Rectal smooth muscle tissue (tissue), 1 donor: ENCODE measurements around the gene COL13A1.

ENCODE experiments used
- H3K27ac ChIP-seq: one replicate; pipeline ENCODE4 v1.7.0; 2013; ENCODE audit warnings: low read depth, low read length, inconsistent platforms
- H3K27me3 ChIP-seq: one replicate; pipeline ENCODE4 v1.7.0; 2013; ENCODE audit warnings: low read length; ENCODE audit not compliant: control insufficient read depth, insufficient read depth
- H3K36me3 ChIP-seq: one replicate; pipeline ENCODE4 v1.7.0; 2013; ENCODE audit warnings: low read length; ENCODE audit not compliant: control insufficient read depth, insufficient read depth
- H3K4me1 ChIP-seq: one replicate; pipeline ENCODE4 v1.7.0; 2013; ENCODE audit warnings: low read length; ENCODE audit not compliant: control insufficient read depth, insufficient read depth
- H3K4me3 ChIP-seq: one replicate; pipeline ENCODE4 v1.7.0; 2013; ENCODE audit warnings: low read length
- H3K9ac ChIP-seq: one replicate; pipeline ENCODE4 v1.7.0; 2013; ENCODE audit warnings: low read length

Gene COL13A1

DNA sequence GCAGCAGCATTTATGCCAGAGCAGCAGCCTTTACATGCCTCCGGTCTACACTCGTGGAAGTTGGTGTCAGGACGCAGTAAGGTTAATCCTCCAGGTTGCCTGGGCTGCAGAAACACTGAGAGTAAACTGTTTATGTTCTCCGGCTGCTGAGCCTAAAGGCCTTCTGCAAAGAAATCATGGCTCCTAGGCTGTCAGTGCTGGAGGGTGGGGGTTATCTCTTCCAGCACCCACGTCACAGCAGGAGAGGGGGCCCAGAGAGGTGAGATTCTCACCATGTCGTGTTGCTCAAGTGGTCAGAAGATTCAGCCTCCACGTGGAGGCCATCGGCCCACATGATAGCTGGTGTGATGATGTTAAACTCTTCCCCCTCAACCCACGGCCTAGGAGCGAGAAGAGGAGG lies 41.2 kb downstream of the COL13A1 start:
- no peak overlapping the region for H3K27ac ChIP-seq
- H3K4me1 ChIP-seq = peaks cover 25% of the 10 kb centered on the region
- H3K4me3 ChIP-seq = no peak overlapping the region
- H3K9ac ChIP-seq = no peak overlapping the region
- no peaks in the 10 kb centered on the region for H3K27me3 ChIP-seq
- H3K36me3 ChIP-seq = no peaks in the 10 kb centered on the region

DNA sequence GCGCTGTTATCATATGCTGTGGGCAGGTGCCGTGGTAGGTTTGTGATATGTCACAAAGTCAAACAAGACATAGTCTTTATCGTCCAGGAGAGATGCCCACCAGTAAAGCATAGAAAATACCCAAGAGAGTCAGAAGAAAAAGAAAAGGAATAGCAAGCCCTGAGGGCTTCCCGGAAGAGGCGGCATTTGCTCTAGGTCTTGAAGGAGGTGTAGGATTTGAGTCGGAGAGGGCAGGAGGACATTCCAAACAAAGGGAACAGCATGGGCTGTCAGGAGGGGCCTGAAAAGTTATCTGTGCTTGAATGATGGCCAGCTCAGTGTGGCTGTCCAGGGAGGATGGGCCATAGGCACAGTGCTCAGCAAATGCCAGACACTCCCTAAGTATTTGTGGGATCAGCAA lies 42.2 kb downstream of the COL13A1 start:
- no peak overlapping the region for H3K9ac ChIP-seq
- peaks cover 29% of the 10 kb centered on the region for H3K4me1 ChIP-seq
- no peaks in the 10 kb centered on the region for H3K36me3 ChIP-seq
- H3K27ac ChIP-seq = no peak overlapping the region
- H3K27me3 ChIP-seq = no peaks in the 10 kb centered on the region
- H3K4me3 ChIP-seq = no peak overlapping the region

DNA sequence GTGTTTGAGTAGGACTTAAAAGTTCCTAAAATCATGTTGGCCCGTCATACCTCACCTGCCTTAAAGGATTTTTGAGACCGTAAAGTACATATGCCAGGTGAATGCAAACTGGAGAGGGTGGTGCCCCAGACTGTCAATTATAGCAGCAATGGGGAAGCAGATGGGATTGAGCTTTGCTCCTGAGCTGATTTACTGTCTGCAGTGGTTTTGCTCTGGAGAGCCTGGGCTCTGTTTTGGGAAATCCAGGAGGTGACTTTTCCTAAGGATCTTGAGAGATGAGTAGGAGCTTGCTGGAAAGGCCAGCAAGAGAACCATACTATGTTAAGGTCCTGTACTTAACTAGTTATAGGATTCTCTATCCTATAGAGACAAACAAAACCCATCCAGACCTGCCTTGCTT lies 43.0 kb downstream of the COL13A1 start:
- Histone ChIP-seq H3K4me3 (no peak overlapping the region), H3K9ac (no peak overlapping the region), H3K36me3 (no peaks in the 10 kb centered on the region), H3K27ac (no peak overlapping the region), H3K4me1 (peaks cover 29% of the 10 kb centered on the region), H3K27me3 (no peaks in the 10 kb centered on the region)

DNA sequence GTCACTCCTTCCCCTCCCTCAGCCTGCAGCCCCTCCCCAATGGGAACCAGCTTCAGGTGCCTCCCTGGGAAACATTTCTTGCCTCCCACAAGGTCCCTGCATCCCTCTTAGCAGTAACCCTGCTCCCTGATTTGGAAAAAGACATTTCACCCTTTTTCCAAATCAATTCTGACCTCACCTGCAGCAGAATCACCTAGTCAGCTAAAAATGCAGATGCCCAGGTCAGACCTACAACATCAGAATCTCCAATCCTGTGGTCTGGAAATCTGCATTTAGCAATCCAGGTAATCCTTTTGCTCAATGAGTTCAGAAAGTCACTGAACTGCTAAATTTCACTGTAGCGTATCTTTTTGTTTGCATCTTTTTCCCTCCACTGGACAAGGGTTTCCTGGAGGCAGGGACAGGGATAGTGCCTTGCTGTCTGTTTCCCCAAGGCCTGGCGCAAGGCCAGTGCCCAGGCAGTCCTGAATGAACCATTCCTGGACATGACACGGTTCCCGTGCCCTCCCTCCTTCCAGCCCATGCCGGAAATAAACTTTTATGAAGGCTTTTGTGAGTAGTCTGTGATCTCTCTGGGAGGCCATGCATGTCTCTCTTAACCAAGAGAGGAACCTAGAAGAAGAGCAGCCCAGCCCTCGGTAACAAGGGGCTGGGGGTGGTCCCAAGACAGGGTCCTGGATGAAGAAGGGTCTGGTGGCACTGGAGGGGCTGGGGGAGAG lies 44.0 kb downstream of the COL13A1 start:
- H3K36me3 ChIP-seq = no peaks in the 10 kb centered on the region
- no peaks in the 10 kb centered on the region for H3K27me3 ChIP-seq
- H3K4me3 ChIP-seq = no peak overlapping the region
- H3K9ac ChIP-seq = no peak overlapping the region
- H3K27ac ChIP-seq = no peak overlapping the region
- peaks cover 26% of the 10 kb centered on the region for H3K4me1 ChIP-seq

GRCh38 chr10:69846293-69846921 lies 44.7 kb downstream of the COL13A1 start:
- Histone ChIP-seq H3K4me3 (no peak overlapping the region), H3K36me3 (no peaks in the 10 kb centered on the region), H3K27me3 (no peaks in the 10 kb centered on the region), H3K4me1 (peaks cover 30% of the 10 kb centered on the region), H3K27ac (no peak overlapping the region), H3K9ac (no peak overlapping the region)

DNA sequence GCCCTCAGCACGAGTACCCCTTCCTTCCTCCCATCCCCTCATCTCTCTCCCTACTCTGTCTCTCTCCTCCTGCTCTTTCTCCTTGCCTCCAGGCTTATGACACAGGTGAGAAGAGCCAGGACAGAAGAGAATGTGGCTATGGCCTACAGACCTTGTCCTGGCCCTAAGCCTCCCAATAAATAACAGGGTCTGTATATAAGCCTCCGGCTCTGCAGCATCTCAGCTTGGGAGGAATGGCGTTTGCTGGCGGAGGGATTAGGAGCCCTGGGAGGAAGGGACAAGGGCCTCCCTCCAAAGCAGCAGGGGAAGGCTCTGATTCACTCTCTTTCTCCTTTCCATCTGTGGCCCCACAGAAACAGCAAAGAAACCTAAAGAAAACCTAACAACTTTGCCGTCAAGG lies 45.8 kb downstream of the COL13A1 start:
- no peak overlapping the region for H3K27ac ChIP-seq
- H3K27me3 ChIP-seq = no peaks in the 10 kb centered on the region
- H3K4me1 ChIP-seq = peaks cover 30% of the 10 kb centered on the region
- H3K36me3 ChIP-seq = no peaks in the 10 kb centered on the region
- no peak overlapping the region for H3K4me3 ChIP-seq
- H3K9ac ChIP-seq = no peak overlapping the region

GRCh38 chr10:69847883-69848282 lies 46.2 kb downstream of the COL13A1 start:
- Histone ChIP-seq H3K9ac (no peak overlapping the region), H3K27me3 (no peaks in the 10 kb centered on the region), H3K4me1 (peaks cover 26% of the 10 kb centered on the region), H3K27ac (no peak overlapping the region), H3K4me3 (no peak overlapping the region), H3K36me3 (no peaks in the 10 kb centered on the region)

- Histone ChIP-seq H3K27me3 (no peaks in the 10 kb centered on the region), H3K4me3 (no peak overlapping the region), H3K4me1 (peaks cover 24% of the 10 kb centered on the region), H3K9ac (no peak overlapping the region), H3K27ac (no peak overlapping the region), H3K36me3 (no peaks in the 10 kb centered on the region)
Measured at GRCh38 chr10:69848454-69848853, 46.7 kb downstream of the COL13A1 start.

GRCh38 chr10:69849825-69850224 lies 48.1 kb downstream of the COL13A1 start:
- Histone ChIP-seq H3K4me1 (peaks cover 24% of the 10 kb centered on the region), H3K36me3 (no peaks in the 10 kb centered on the region), H3K27me3 (no peaks in the 10 kb centered on the region), H3K9ac (no peak overlapping the region), H3K4me3 (no peak overlapping the region), H3K27ac (no peak overlapping the region)

GRCh38 chr10:69850440-69850839 lies 48.7 kb downstream of the COL13A1 start:
- H3K4me1 ChIP-seq = peaks cover 23% of the 10 kb centered on the region
- H3K27me3 ChIP-seq = no peaks in the 10 kb centered on the region
- H3K9ac ChIP-seq = no peak overlapping the region
- H3K27ac ChIP-seq = no peak overlapping the region
- H3K36me3 ChIP-seq = no peaks in the 10 kb centered on the region
- H3K4me3 ChIP-seq = no peak overlapping the region

- Histone ChIP-seq H3K27me3 (no peaks in the 10 kb centered on the region), H3K4me1 (peaks cover 16% of the 10 kb centered on the region), H3K27ac (no peak overlapping the region), H3K36me3 (no peaks in the 10 kb centered on the region), H3K9ac (no peak overlapping the region), H3K4me3 (no peak overlapping the region)
Measured at GRCh38 chr10:69851306-69851705, 49.6 kb downstream of the COL13A1 start.

DNA sequence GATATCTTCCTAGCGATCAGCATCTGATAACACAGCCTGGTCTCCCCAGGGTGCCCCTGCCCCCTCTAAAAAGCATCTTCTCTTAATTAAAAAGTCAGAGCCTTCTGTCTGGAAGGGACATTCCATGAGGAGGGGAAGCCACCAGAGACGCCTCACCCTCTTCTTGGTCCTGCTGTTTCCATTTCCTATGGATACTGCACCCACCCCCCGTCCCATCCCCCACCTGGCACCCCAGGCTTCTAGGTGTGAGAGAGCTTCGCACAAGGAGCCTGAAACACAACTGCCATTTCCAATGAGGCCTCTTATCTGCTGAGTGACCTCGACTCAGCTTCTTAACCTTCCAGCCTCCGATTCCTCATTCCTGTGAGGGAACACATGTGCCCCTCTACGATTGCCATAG lies 51.4 kb downstream of the COL13A1 start:
- Histone ChIP-seq H3K4me1 (peaks cover 7% of the 10 kb centered on the region), H3K9ac (no peak overlapping the region), H3K36me3 (no peaks in the 10 kb centered on the region), H3K4me3 (no peak overlapping the region), H3K27me3 (no peaks in the 10 kb centered on the region), H3K27ac (no peak overlapping the region)
